HG03520 (cell line): ENCODE results near the gene TMEM270.

Experiments
- ATAC-seq: cut with Tn5 transposase; IDR thresholded peaks from one replicate; pipeline ENCODE4 v1.9.1; 2021; ENCODE audit warnings: mild to moderate bottlenecking, moderate library complexity; ENCODE audit not compliant: unreplicated experiment

The TMEM270 gene

GRCh38 chr7:73885433-73885974 is 24.5 kb downstream of the TMEM270 start:
- no peak for ATAC-seq

DNA sequence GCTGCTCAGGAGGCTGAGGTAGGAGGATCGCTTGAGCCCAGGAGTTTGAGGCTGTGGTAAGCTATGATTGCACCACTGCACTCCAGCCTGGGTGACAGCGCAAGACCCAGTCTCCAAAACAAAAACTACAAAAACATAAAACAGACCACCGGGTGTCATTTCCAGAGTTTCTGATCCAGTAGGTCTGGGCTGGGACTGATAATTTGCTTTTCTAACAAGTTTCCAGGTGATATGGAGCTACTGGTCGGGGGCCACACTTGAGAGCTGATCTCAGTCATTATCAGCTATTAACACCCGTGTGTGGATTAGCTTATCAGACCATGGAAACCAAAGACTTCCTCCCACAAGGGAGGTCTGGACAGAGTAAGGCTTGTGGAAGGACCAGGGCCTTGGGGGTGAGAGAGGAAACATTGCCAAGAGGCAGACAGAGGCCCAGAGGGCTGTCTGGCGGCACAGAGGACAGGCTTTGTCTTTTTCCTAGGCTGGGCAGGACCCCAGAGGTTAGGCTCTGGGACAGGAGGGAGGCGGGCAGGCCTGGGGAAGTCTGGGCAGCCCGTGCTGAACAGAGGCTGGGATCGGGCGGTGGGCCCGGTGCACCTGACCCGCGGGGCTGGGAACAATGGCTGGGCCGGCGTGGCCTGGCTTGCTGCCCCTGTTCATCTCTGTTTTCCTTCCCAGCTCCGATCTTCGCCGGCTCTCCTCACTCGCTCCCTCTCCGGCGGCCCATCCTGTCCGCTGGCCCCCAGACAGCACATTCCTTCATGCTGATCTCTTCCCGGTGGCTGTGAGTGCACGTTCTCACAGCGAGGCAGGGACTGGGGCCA is 25.2 kb downstream of the TMEM270 start:
- ATAC-seq = no peak

GRCh38 chr7:73887762-73888161 is 26.8 kb downstream of the TMEM270 start:
- no peak for ATAC-seq

GRCh38 chr7:73888959-73889358 is 28.0 kb downstream of the TMEM270 start:
- ATAC-seq = no peak

- no peak for ATAC-seq
These were observed 29.7 kb downstream of the TMEM270 start for GRCh38 chr7:73890555-73891147.

DNA sequence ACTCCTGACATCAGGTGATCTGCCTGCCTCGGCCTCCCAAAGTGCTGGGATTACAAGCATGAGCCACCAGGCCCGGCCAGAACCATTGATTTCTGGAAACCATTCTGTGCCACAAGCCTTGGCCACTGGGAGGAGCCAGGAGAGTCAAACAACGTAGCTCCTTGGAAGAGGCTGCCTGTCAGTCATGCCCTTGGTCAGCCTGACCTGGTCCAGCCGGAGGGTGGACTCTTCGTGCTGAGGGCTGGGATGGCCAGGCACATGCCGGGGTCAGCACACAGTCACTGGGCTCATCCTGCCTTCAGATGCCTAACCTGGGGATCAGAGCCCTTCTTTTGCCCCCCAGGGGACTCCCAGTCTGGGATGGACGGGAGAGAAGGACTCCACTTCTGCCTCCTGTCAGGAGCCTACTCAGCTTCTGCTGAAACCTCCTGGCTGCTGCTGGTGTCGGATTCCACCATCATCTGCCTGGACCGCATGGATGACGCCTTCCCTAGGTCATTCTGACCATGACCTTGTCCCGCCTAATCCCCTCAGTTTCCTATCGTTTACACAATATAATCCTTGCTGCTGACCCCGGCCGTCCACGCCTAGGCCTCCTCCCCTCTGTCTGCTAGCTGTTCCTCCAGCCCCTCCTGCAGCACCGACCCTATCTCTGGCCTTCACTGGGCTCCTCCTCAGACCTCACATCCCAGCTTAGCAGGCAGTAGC is 30.4 kb downstream of the TMEM270 start:
- no peak for ATAC-seq

- no peak for ATAC-seq
These were observed 31.3 kb downstream of the TMEM270 start for GRCh38 chr7:73892003-73892999.

- no peak for ATAC-seq
These were observed 32.6 kb downstream of the TMEM270 start for GRCh38 chr7:73893342-73894101.

GRCh38 chr7:73894166-73894565 is 33.2 kb downstream of the TMEM270 start:
- no peak for ATAC-seq

DNA sequence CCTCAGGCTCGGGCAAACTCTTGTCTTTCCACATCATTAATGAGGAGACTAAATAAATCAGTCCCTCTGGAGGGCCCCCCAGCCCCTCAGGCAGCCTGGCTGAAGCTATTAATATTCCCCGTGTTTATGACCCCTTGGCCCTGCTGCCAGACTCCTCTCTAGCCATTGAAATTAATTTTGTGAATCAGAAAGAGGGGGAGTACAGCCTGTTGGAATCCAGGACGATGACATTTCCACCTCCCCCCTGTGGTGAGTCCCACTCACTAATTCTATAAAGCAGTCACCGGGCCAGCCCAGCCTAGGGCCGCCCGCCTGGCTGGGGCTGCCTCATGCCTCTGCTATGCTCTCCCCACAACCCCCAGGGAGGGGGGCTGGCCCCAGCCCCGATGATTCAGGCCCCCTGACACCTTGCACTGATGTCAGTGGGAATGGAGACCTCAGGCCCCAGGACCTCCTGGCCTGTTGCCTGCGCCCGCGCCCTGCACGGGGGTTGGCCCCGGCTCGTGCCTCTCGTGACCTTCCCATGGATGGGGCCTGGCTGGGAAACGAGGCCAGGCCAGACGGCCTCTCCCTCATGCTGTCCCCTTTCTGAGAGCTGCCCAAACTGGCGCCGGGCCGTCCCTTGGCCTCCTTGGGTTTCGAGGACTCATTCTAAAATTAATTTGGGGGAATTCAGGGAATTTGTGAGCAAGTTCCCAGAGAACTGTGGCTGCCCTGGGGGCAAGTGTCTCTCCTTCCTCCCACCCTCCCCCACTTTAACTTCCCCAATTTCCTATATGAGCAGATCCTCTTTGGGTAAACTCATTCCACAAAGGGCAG is 34.0 kb downstream of the TMEM270 start:
- no peak for ATAC-seq

- ATAC-seq = no peak
These were observed 34.7 kb downstream of the TMEM270 start for GRCh38 chr7:73895626-73896025.

DNA sequence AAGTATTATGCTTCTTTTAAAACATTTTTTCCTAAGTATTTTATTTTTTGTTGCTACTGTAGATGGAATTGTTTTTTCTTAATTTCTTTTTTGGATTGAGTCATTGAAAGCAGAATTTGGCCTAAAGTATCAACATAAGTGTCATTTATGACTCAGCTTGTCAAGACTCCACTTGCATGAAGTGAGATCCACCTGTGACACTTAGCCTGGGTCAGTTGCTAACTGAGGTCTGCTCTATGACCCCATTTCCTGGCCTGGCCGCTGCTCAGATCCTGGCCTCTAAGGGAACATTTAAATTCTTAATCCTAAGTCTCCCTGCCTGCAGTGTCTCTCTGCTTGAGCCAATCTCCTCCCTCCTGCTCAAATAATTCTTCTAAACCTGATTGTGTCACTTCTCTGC is 35.5 kb downstream of the TMEM270 start:
- no peak for ATAC-seq

GRCh38 chr7:73899731-73900142 is 38.8 kb downstream of the TMEM270 start:
- ATAC-seq = no peak

DNA sequence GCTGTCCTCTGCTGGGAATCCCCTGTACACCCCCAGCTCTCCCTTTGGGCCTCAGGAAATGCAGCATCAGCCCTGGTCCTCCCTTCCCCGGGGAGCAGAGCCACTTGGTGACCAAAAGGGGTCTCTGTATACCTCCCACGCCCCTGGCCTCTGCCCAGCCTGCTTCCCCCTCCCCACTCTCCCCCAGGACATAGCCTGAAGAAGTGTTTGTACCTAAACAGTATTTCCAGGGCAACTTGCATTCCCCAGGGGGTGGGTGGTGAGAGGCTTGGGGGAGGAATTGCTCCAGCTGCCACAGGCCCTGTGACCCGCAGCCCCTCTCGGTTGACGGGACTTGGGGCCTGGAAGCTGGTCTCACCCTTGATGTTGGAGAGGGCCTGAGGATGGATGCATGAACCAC is 39.3 kb downstream of the TMEM270 start:
- no peak for ATAC-seq

DNA sequence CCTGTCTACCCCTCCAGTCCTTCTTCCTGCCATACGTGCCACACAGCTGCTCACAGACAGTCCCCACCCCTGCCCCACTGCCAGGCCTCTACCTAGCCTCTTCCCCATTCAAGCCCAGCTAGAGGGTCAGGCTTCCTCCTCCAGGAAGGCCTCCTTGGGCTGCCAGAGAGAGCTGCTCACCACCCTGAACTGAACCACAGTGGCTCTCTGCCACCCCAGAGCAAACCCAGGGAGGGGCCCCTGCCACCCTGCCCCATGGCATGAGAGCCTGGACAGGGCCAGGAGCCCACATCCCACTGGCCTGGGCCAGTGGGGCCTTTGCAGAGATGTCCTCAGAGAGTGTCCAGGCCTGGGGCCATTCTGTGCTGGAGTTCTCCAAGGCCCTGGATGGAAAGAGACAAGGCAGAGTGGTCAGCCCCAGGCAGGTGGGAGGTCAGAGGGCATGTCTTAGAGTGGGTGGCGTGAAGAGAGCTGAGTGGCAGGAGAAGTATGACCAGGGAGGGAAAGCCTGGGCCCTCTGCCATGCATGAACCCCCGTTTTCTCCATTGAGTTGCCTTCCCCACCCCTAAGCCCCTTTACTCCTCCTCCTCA is 40.4 kb downstream of the TMEM270 start:
- no peak for ATAC-seq

DNA sequence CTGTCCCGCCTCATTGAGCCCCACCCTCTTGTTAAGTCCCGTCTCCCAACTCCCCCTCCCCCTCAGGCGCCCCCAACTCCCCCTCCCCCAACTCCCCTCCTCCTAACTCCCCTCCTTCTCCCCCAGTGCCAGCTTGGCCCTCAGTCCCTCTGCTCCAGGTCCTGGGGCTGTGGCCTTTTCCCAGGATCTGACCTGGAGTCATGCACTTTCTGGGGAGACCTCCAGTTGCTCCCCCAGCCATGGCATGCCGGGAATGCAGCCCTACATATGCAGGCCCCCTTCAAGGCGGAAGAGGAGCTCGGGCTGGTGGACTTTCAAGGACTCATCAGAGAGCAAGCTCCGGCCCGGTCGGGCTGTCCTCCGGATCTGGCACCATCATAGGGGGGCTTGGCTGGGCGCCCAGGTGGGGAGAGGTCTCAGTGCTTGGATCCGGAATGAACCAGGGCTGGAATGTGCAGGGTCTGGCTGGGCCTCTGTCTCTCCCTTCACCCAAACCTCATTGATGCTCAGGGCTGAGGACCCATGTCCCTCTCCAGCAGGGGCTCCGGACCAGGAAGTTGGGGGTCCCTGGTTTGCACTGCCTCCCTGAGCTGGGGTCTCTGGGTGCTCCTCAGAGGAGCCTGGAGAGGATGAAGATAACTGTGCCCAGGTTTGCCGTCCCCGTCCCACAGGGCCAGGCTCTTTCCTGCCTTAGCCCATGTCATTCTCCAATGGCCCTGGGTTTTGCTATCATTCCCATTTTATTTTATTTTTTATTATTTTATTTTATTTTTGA is 41.1 kb downstream of the TMEM270 start:
- ATAC-seq = no peak

GRCh38 chr7:73903321-73904218 is 42.6 kb downstream of the TMEM270 start:
- ATAC-seq = no peak
